Neuron (in vitro differentiated cells): Measurements from ENCODE around the gene CENPK.

Experiments used
- H2AFZ ChIP-seq: one replicate; pipeline ENCODE4 v1.6.1; 2013; ENCODE audit warnings: low read depth, mild to moderate bottlenecking, inconsistent platforms, low read length, moderate library complexity
- H3K27me3 ChIP-seq: one replicate; pipeline ENCODE4 v1.6.1; 2013; ENCODE audit warnings: low read length; ENCODE audit not compliant: insufficient read depth
- H3K36me3 ChIP-seq: one replicate; pipeline ENCODE4 v1.6.1; 2013; ENCODE audit warnings: low read length; ENCODE audit not compliant: insufficient read depth
- H3K4me1 ChIP-seq: one replicate; pipeline ENCODE4 v1.6.1; 2013; ENCODE audit warnings: low read length; ENCODE audit not compliant: insufficient read depth
- H3K4me3 ChIP-seq: 2 replicates; pipeline ENCODE4 v1.5.1; 2013; ENCODE audit warnings: mild to moderate bottlenecking, low read length, moderate library complexity
- H3K9me3 ChIP-seq: one replicate; pipeline ENCODE4 v1.6.1; 2013; ENCODE audit warnings: low read length

CENPK gene

DNA sequence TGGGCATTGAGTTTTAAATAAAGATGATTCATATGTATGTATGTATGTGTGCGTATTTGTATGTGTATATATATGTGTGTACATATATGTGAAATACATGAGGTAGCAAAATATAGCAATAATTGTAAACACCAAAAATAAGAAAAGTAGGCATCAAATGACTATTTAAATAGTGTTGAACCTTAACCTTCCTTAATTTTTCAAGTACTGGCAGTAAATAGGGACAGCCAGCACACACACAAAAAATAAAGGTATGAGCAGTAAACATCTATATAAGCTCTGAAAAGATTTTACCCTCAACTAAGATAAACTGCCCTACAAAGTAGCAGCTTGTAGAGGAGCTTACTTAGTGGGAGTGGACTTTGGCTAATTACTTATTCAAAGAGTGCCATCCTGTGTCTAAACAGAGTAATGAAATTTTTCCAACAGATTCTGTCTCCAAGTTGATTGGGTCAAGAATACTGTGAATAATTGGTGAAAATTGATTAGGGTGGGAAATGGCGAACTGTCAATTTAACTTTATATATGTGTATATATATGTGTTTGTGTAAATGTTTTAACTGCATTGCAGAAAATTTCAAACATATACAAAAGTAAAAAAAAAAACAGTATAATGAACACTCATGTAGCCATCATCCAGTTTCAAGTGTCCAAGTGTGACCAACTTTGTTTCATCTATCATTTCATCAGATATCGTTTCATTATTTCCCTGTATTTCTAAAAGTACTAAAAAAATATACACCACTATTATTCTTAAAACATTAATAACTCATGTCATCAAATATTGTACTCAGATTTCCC is 79.2 kb downstream of the CENPK start:
- Histone ChIP-seq H2AFZ (peak overlapping the region; percentile 96), H3K27me3 (no peaks in the 10 kb centered on the region), H3K9me3 (no peaks in the 10 kb centered on the region), H3K4me3 (peak overlapping the region; percentile 73), H3K4me1 (peaks cover 27% of the 10 kb centered on the region), H3K36me3 (no peaks in the 10 kb centered on the region)

DNA sequence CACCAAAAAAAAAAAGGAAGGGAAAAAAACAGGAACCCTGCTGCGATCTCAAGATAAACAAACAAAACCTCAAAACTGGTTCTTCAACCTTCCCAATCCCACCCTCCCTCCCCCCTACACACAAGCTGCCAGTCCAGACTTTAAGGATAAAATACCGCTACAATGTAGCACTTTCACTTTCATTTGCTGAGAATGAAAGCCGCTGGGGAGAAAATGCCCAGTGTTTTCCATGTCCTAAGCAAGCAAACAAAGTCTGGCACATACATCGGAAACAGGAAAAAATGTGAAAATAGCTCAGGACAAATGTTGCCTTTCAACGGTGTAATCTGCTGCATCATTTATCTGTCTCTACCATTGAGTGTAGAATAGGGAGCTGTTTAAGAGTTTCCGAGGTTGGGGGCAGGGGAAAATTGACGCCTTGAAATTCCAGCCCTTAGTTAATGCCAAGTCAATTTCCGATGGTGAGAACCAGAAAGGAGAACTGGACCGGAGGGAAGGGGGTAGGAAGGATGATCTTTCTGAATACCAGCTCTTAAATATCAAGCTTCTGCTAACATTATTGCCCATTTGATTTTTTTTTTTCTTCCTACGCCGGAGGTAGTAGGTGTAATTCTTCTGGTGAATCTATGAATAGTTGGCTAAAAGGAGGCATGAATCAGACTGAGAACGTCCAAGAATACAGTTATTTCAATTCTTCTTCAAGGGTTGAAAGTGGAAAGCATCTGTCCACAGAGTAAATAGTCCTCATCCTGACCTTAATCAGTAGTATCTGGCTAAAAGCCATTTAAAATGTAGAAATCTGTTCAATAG is 80.0 kb downstream of the CENPK start:
- Histone ChIP-seq H3K9me3 (no peaks in the 10 kb centered on the region), H3K36me3 (no peaks in the 10 kb centered on the region), H2AFZ (peak overlapping the region; percentile 96), H3K4me1 (peaks cover 27% of the 10 kb centered on the region), H3K4me3 (peak overlapping the region; percentile 73), H3K27me3 (no peaks in the 10 kb centered on the region)

DNA sequence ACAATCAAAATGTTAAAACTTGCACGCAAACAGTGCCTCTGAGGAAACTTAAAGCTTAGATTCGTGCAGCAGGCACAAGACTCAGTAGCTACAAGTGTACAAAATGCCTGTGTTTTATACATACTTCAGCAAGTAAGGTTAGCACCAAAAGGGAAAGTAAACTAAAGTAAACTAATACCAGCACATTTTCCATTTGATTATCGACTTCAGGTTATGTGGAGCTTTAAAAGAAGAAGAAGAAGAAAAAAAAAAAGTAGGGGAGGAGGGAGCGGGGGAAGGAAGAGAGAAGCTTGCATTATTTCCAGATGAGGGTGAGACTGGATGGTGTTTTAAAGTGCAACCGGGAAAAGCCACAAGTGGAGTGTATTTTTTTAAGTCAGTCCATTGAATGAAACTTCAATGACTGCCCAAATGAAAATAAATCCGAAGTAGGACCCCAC is 80.7 kb downstream of the CENPK start:
- Histone ChIP-seq H3K9me3 (no peaks in the 10 kb centered on the region), H3K4me1 (peaks cover 27% of the 10 kb centered on the region), H3K4me3 (peak overlapping the region; percentile 73), H2AFZ (peak overlapping the region; percentile 96), H3K36me3 (no peaks in the 10 kb centered on the region), H3K27me3 (no peaks in the 10 kb centered on the region)

DNA sequence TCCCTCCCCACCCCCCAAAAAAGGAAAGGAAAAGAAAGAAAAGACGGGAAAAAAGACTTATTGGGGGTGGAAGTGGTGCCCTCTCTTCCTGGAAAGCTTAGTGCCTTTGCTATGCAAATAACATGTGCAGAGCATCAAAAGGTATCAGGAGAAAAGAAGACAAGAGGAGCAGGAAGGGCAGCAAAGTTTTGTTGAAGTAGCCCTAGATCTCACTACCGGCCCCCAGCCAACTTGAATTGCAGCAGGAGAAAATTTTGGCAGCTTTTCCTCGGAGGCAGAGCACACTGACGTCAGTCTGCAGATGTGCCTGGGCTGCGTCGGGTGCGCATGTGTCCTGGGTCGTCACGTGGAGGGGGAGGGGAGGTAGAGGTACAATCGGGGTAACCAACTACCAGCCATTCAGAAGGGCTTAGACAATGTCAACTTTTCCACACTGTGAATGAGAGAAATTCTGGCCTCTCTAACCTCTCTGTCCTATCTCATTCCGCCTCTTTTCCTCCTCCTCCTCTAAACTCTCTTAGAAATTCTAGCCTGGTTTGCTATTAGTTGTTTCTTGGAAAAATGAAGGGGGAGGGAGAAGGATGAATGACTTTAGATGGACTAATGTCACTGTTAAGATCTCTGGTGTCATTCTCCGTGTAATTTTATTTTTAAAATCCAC is 81.2 kb downstream of the CENPK start, which contains the start of gene ADAMTS6:
Gene ADAMTS6, minus strand, starts transcription at position 286 of the 661 bp plus-strand sequence. CDS start 8,247 bp downstream, outside the sequence.
- Histone ChIP-seq H3K9me3 (no peaks in the 10 kb centered on the region), H3K4me1 (peaks cover 27% of the 10 kb centered on the region), H3K27me3 (no peaks in the 10 kb centered on the region), H2AFZ (peak within 1 kb of the TSS; percentile 96), H3K4me3 (peak within 1 kb of the TSS; percentile 73), H3K36me3 (no peaks in the 10 kb centered on the region)

DNA sequence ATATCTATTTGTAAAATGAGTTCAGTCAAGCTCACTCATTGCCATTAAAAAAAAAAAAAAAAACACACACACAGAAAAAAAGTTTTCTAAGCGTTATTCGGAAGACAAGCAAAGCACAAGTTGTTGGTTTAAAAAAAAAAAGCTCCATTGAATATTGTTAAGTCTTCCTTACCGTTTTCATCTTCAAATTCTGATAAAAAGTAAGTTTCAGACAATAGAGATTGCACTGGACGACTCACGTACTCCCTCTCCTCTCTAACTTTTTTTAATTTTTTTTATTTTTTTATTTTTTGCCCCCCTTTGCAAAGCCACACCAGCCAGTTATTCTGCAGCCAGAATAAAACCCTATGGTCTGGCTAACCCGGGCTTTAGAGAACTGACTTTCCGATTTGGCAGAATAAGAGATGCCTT is 81.8 kb downstream of the CENPK start:
- no peaks in the 10 kb centered on the region for H3K36me3 ChIP-seq

DNA sequence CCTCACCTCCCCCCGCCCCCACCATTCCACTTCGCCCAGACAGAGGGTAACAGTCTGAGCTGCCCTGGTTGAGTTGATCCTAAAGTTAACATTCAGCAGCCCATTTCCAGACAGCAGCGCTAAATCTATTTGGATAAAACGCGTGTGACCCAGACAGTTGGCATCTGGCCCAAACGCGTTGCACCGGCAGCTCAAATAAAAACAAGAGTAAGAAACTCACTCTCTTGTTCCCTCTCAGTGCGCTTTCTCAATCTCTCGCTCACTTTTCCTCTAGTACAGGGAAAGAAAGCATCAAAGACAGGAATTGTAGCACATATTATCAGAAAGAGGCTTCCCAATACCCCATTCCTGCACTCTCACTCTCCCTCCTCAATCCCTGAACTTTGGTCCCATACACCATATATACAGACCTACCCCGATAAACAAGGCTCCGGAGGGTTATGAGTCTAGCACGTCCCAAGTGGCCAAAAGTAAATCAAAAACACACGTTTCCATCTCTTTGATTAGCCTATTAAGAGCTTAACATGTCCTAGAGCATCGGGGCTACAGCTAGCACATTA is 82.6 kb downstream of the CENPK start:
- Histone ChIP-seq H3K4me1 (peaks cover 27% of the 10 kb centered on the region), H3K27me3 (no peaks in the 10 kb centered on the region), H3K4me3 (peak overlapping the region; percentile 73), H2AFZ (peak overlapping the region; percentile 96), H3K9me3 (no peaks in the 10 kb centered on the region), H3K36me3 (no peaks in the 10 kb centered on the region)

More for the DNA sequence above, 81.8 kb downstream of the CENPK start:
- no peaks in the 10 kb centered on the region for H3K27me3 ChIP-seq
- peak overlapping the region; percentile 73 for H3K4me3 ChIP-seq
- peak overlapping the region; percentile 96 for H2AFZ ChIP-seq
- H3K4me1 ChIP-seq, result peaks cover 27% of the 10 kb centered on the region
- no peaks in the 10 kb centered on the region for H3K9me3 ChIP-seq

DNA sequence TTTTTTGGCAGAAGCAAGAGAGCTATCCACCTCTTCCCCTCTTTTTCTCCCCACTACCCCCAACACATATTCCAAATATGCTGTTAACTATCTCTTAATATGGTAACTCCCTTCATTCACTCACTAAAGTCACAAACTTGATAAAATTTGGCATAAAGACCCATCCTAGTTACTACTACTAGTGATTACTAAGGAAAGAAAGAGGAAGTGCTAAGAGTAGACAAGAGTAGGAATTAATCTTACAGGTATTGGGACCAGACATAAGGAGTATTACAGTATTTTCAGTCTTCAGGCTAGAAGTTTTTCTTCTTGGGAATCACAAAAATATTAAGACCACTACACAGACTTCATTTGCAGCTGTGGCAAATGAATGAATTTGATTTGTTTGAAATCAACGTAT is 83.4 kb downstream of the CENPK start:
- Histone ChIP-seq H2AFZ (peak overlapping the region; percentile 96), H3K36me3 (no peaks in the 10 kb centered on the region), H3K27me3 (no peaks in the 10 kb centered on the region), H3K4me1 (peaks cover 27% of the 10 kb centered on the region), H3K9me3 (no peaks in the 10 kb centered on the region), H3K4me3 (peak overlapping the region; percentile 73)

DNA sequence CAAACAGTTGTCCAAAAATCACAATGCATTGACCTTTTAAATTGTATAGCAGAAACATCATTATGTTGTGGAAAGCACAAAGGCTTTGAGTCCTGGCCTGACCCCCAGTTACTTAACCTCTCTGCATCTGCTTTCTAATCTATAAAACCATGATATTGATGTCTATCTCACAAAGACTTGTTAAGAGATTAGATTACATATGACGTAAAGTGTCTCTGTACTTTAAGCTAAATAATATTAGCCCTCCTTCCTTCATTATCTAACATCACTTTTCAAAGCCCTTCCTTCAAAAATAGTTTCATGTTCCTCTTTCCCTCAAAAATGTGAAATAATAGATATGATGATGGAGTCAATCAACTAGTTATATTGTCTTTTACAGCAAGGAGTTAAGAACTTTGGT is 84.6 kb downstream of the CENPK start:
- Histone ChIP-seq H2AFZ (no peak overlapping the region), H3K4me1 (peaks cover 24% of the 10 kb centered on the region), H3K4me3 (no peak overlapping the region), H3K27me3 (no peaks in the 10 kb centered on the region), H3K9me3 (no peaks in the 10 kb centered on the region), H3K36me3 (no peaks in the 10 kb centered on the region)

DNA sequence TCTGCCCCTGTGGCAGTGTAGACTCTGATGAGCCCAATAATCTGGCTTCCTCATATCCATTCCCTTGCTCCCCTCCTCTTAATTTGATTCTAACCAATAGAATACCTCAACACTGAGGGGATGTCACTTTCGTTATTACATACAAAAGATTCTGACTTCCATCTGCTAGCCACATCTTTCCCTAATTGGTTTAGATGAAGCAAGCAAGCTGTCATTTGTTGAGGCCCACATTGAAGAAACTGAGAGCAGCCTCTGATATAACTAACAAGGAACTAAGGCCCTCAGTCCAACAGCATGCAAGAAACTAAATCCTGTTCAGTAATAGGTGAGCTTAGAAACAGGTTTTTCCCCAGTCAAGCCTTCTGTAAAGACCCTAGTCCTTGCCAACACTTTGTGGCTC is 87.1 kb downstream of the CENPK start:
- H2AFZ ChIP-seq, result no peak overlapping the region
- H3K27me3 ChIP-seq, result no peaks in the 10 kb centered on the region
- no peak overlapping the region for H3K4me3 ChIP-seq
- H3K4me1 ChIP-seq, result peaks cover 14% of the 10 kb centered on the region
- no peaks in the 10 kb centered on the region for H3K9me3 ChIP-seq
- H3K36me3 ChIP-seq, result no peaks in the 10 kb centered on the region

DNA sequence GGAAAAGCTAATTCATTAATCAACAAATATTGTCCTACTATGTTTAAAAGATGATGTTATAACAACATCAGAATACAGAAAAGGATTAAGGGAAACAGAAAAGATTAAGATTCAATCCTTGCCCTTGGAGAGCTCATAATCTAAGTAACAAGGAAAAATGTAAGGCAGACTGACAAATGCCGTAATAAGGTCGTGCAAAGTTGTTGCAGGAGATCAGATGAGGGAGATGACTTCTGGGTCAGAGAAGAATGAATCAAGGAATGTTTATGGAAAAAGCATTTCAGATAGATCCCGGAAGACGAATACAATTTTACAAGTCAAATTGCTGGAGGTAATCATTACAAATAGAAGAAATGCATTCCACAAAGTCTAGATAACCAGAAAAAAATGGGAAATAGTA is 87.6 kb downstream of the CENPK start:
- H2AFZ ChIP-seq, result no peak overlapping the region
- H3K4me1 ChIP-seq, result peaks cover 9% of the 10 kb centered on the region
- H3K27me3 ChIP-seq, result no peaks in the 10 kb centered on the region
- H3K4me3 ChIP-seq, result no peak overlapping the region
- no peaks in the 10 kb centered on the region for H3K36me3 ChIP-seq
- H3K9me3 ChIP-seq, result no peaks in the 10 kb centered on the region

DNA sequence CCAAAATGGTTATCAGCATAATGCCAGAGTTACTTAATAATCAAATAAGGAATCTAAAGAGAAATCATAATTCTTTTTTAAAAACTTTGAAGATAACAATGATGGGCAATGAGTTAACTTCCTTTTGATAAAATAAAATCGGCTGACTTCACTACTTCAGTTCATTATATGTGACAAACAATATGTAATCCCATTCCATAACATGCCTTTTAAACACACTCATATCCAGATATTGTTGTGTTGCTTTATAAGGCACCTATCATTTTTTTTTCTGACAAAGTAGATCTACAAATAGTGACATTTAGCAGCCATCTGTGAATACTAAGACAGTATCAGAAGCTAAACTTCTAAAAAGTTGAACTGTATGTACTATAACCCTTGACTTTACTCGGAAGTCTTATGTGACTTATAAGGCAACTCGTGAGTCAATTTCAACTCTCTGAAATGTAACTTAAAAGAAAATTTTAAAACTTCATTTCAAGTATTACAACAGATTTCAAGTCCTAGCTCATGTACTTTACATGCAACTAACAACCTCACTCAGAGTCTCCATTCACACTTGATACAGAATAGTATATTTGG is 88.7 kb downstream of the CENPK start:
- H3K36me3 ChIP-seq, result no peaks in the 10 kb centered on the region
- H2AFZ ChIP-seq, result no peak overlapping the region
- no peak overlapping the region for H3K4me3 ChIP-seq
- no peaks in the 10 kb centered on the region for H3K27me3 ChIP-seq
- H3K9me3 ChIP-seq, result no peaks in the 10 kb centered on the region
- no peaks in the 10 kb centered on the region for H3K4me1 ChIP-seq

DNA sequence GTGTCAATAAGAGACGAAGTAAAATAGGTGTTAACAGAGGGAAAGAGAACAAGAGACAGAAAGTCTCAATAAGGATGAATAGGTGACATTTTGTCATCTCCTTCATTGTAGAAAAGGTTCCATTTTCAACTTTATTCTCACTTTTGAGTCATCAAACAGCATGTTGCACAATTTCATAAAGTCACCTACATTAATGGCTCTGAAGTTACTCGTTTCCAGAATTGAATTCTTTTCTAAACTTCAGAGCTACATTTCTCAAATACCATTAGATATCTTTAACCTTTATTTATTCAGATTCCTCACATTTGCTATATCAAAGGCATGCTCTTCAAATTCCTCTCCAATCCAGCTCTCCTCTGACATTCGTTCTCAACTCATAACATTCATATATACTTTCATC is 94.3 kb downstream of the CENPK start:
- Histone ChIP-seq H2AFZ (no peak overlapping the region), H3K36me3 (no peaks in the 10 kb centered on the region), H3K27me3 (no peaks in the 10 kb centered on the region), H3K9me3 (no peaks in the 10 kb centered on the region), H3K4me3 (no peak overlapping the region), H3K4me1 (no peaks in the 10 kb centered on the region)
